KMS-11 (cell line): ENCODE data around the gene CROT.

Experiments
- H2AFZ ChIP-seq: fragments of 200-600 bp; sonication (generic); 2 replicates; pipeline ENCODE4 v1.6.1; 2016; ENCODE audit warnings: antibody characterized with exemption, mixed run types, low read depth
- H3K27ac ChIP-seq: fragments of 200-600 bp; sonication (generic); 2 replicates; pipeline ENCODE4 v1.6.1; 2016; ENCODE audit warnings: mild to moderate bottlenecking, mixed run types
- H3K27me3 ChIP-seq: fragments of 200-600 bp; sonication (generic); 2 replicates; pipeline ENCODE4 v1.6.1; 2017; ENCODE audit warnings: mild to moderate bottlenecking, low read depth, mixed run types, moderate library complexity; ENCODE audit not compliant: insufficient read depth
- H3K36me3 ChIP-seq: fragments of 200-600 bp; sonication (generic); 2 replicates; pipeline ENCODE4 v1.6.1; 2017; ENCODE audit warnings: mild to moderate bottlenecking, mixed run types; ENCODE audit not compliant: insufficient read depth
- H3K4me1 ChIP-seq: fragments of 200-600 bp; sonication (generic); 2 replicates; pipeline ENCODE4 v1.6.1; 2016; ENCODE audit warnings: mild to moderate bottlenecking, low read depth, mixed run types; ENCODE audit not compliant: poor library complexity, severe bottlenecking
- H3K4me2 ChIP-seq: fragments of 200-600 bp; sonication (generic); 2 replicates; pipeline ENCODE4 v1.7.0; 2016; ENCODE audit warnings: mild to moderate bottlenecking, mixed run types
- H3K4me3 ChIP-seq: fragments of 200-600 bp; sonication (generic); IDR thresholded peaks from 2 replicates; pipeline ENCODE4 v1.6.1; 2017; ENCODE audit warnings: low read depth, low read length, mixed read lengths; ENCODE audit not compliant: insufficient read depth
- H3K79me2 ChIP-seq: fragments of 200-600 bp; sonication (generic); 2 replicates; pipeline ENCODE4 v1.6.1; 2016; ENCODE audit warnings: low read depth, mixed run types; ENCODE audit not compliant: insufficient read depth
- H3K9ac ChIP-seq: fragments of 200-600 bp; sonication (generic); 2 replicates; pipeline ENCODE4 v1.6.1; 2016; ENCODE audit warnings: mild to moderate bottlenecking, mixed run types
- H4K20me1 ChIP-seq: fragments of 200-600 bp; sonication (generic); 2 replicates; pipeline ENCODE4 v1.6.1; 2016; ENCODE audit warnings: mild to moderate bottlenecking, mixed run types; ENCODE audit not compliant: insufficient read depth
- TF ChIP-seq, protein P1 (sequence below): fragments of 200-600 bp; sonication (generic); conservative IDR thresholded peaks from 2 replicates; pipeline ENCODE4 v1.6.1; 2017; ENCODE audit warnings: low read depth, mild to moderate bottlenecking, antibody characterized with exemption, low read length, moderate library complexity, mixed read lengths

The CROT gene

DNA sequence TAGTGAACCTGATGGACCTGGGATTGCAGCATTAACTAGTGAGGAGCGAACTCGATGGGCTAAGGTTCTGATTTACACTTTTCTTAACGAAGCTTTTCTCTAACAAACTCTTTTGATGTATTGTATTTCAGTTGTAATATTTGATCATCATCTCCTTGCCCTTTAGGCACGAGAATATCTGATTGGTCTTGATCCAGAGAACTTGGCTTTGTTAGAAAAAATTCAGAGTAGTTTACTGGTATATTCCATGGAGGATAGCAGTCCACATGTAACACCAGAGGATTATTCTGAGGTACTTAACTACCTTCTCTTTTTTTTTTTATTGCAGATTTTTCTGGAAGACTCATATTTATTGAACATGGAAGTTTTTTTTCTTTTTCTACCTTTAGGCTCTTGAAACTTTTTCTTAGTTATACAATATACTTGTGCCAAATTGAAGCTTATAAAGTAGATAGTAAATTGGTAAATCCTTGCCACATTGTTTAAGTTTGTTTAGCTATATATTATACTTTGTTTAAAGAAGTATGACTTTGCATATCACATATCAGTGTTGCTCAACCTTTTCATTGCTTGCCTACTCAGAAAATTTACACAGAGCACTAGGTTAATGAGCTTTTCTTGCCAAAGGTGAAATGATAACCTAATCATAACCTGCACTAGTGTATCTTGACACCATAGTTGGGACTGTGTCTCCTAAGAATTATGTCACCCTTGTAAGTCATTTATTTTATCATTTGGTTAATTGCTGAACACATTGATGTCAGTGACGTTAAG, 30.4 kb downstream of the CROT start:
- H2AFZ ChIP-seq = no peak overlapping the region
- TF ChIP-seq, protein P1, sequence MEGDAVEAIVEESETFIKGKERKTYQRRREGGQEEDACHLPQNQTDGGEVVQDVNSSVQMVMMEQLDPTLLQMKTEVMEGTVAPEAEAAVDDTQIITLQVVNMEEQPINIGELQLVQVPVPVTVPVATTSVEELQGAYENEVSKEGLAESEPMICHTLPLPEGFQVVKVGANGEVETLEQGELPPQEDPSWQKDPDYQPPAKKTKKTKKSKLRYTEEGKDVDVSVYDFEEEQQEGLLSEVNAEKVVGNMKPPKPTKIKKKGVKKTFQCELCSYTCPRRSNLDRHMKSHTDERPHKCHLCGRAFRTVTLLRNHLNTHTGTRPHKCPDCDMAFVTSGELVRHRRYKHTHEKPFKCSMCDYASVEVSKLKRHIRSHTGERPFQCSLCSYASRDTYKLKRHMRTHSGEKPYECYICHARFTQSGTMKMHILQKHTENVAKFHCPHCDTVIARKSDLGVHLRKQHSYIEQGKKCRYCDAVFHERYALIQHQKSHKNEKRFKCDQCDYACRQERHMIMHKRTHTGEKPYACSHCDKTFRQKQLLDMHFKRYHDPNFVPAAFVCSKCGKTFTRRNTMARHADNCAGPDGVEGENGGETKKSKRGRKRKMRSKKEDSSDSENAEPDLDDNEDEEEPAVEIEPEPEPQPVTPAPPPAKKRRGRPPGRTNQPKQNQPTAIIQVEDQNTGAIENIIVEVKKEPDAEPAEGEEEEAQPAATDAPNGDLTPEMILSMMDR = no peak
- H4K20me1 ChIP-seq = no peaks in the 10 kb centered on the region
- H3K4me2 ChIP-seq = no peak overlapping the region
- H3K79me2 ChIP-seq = no peaks in the 10 kb centered on the region
- H3K4me1 ChIP-seq = peaks cover 3% of the 10 kb centered on the region
- H3K9ac ChIP-seq = no peak overlapping the region
- no peak overlapping the region for H3K4me3 ChIP-seq
- no peaks in the 10 kb centered on the region for H3K36me3 ChIP-seq
- H3K27me3 ChIP-seq = no peaks in the 10 kb centered on the region
- H3K27ac ChIP-seq = no peak overlapping the region

DNA sequence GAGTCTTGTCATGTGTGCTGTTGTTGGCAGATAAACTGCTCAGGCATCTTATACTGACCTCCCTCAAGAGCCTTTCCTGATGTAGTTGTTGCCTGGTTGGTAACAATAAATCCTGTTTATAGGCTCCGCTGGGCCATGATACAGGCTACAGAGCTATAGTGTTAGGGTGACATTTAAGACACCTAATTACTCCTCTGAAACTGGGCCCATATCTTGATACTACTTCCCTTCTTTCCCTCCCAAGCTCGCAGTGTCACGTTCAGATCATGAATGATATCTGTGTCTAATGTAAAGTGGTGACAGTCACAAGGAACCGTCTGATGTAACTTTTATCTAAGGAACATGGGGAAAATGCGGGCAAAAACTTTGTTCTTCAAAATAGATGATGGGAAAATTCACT, 35.4 kb downstream of the CROT start:
- Histone ChIP-seq H3K4me2 (no peak overlapping the region), H3K4me3 (no peak overlapping the region), H3K36me3 (no peaks in the 10 kb centered on the region), H3K27me3 (no peaks in the 10 kb centered on the region), H3K9ac (no peak overlapping the region), H3K4me1 (no peaks in the 10 kb centered on the region), H3K79me2 (no peaks in the 10 kb centered on the region), H2AFZ (no peak overlapping the region), H3K27ac (no peak overlapping the region), H4K20me1 (no peaks in the 10 kb centered on the region)
- TF ChIP-seq, protein P1 = no peak

DNA sequence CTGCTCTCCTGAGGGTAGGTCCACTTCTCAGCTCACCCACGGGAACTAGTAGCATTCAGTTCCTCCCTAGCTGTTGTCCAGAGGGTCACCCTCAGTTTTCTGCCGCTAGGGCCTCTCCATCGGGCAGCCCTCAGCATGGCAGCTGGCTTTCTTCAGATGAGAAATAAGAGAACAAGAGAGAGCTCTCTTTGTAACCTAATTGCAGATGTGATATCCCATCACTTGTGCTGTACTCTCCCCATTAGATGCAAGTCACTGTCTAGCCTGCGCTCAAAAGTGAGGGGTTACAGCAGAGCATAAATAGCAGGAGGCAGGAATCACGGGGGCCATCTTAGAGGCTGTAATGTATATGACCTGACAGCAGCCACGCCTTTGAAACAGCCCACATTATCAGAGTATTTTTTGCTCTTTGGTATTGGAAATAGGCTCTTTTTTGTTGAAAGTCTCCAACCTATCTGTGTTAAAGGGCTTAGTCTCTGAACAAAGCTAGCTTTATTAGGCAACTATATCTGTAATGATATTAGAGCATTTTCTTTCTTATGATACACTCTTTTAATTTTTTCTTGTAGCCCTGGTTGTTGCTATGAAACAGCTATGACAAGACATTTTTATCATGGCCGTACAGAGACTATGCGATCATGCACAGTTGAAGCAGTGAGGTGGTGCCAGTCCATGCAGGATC, 45.7 kb downstream of the CROT start:
- TF ChIP-seq, protein P1 = no peak
- Histone ChIP-seq H3K27ac (no peak overlapping the region), H3K36me3 (no peaks in the 10 kb centered on the region), H2AFZ (no peak overlapping the region), H3K79me2 (no peaks in the 10 kb centered on the region), H3K4me1 (no peaks in the 10 kb centered on the region), H3K4me3 (no peak overlapping the region), H4K20me1 (no peaks in the 10 kb centered on the region), H3K27me3 (no peaks in the 10 kb centered on the region), H3K4me2 (no peak overlapping the region), H3K9ac (no peak overlapping the region)

DNA sequence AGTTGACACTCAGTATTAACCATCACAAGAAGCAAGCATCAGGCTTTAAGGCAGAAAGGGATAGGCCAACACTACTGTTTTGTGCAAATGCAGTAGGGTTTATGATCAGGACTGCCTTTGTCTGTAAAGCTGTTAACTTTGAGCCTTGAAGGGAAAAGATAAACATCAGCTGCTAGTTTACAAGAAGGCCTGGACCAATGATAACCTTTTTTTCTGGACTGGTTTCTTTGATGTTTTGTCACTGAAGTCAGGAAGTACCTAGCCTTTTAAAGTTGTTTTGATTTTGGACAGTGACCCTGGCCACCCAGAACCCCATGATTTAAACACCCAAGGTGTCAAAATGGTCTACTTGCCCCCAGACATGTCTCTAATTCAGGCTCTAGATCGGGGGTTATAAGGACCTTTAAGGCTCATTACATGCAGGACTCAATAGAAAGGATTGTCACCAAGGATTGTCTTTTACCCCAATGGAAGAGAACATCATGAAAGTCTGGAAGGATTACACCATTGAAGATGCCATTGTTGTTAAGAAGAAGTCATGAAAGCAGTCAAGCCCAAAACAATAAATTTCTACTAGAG, 50.1 kb downstream of the CROT start:
- Histone ChIP-seq H3K27me3 (no peaks in the 10 kb centered on the region), H2AFZ (no peak overlapping the region), H3K4me3 (no peak overlapping the region), H4K20me1 (no peaks in the 10 kb centered on the region), H3K27ac (no peak overlapping the region), H3K36me3 (no peaks in the 10 kb centered on the region), H3K79me2 (no peaks in the 10 kb centered on the region), H3K4me1 (no peaks in the 10 kb centered on the region), H3K4me2 (no peak overlapping the region), H3K9ac (no peak overlapping the region)
- TF ChIP-seq, protein P1 = no peak
